GM12878 (cell line): ENCODE measurements around the gene GIMD1. TPM values are rescaled to one million over a fixed set of nuclear protein-coding genes. Genes with fewer than 3 reads are reported as not detected.

Experiments
- ATF7 ChIP-seq: fragments of 450-650 bp; IDR thresholded peaks from 2 replicates; pipeline ENCODE4 v1.6.1; 2016; ENCODE audit warnings: low read depth, mild to moderate bottlenecking
- BCLAF1 ChIP-seq: fragments of 450-650 bp; IDR thresholded peaks from 2 replicates; pipeline ENCODE4 v1.6.1; 2017; ENCODE audit warnings: antibody characterized with exemption, mild to moderate bottlenecking, moderate library complexity
- ETV6 ChIP-seq, 2 experiments: fragments of 450-650 bp in 1 of 2; IDR thresholded peaks in 1 of 2; conservative IDR thresholded peaks in 1 of 2; 2 replicates each; pipeline ENCODE4 v1.6.1; 2014; ENCODE audit warnings: antibody characterized with exemption in 1 of 2, borderline replicate concordance in 1 of 2, low read depth in 1 of 2, mild to moderate bottlenecking in 1 of 2, moderate library complexity in 1 of 2
- FOS ChIP-seq: IDR thresholded peaks from 3 replicates; pipeline ENCODE4 v1.6.1; 2011; ENCODE audit warnings: borderline replicate concordance; ENCODE audit not compliant: insufficient read length; ENCODE audit errors: extremely low read depth
- FOXK2 ChIP-seq: fragments of 450-650 bp; IDR thresholded peaks from 2 replicates; pipeline ENCODE4 v1.6.1; 2017; ENCODE audit warnings: mild to moderate bottlenecking, moderate library complexity
- HCFC1 ChIP-seq: fragments of 150-350 bp; IDR thresholded peaks from 2 replicates; pipeline ENCODE4 v1.6.1; 2014; ENCODE audit warnings: low read length
- HDAC2 ChIP-seq: fragments of 200-600 bp; sonication (generic); IDR thresholded peaks from 2 replicates; pipeline ENCODE4 v1.6.1; 2017
- IKZF2 ChIP-seq, 2 experiments: fragments of 450-650 bp; IDR thresholded peaks; 2 replicates each; pipeline ENCODE4 v1.6.1; 2017; ENCODE audit warnings: mild to moderate bottlenecking in 2 of 2, moderate library complexity in 2 of 2
- IRF4 ChIP-seq: IDR thresholded peaks from 2 replicates; pipeline ENCODE4 v1.6.1; 2011; ENCODE audit warnings: low read depth, low read length
- JUNB ChIP-seq: IDR thresholded peaks from 2 replicates; pipeline ENCODE4 v1.6.1; 2016; ENCODE audit warnings: antibody characterized with exemption, mild to moderate bottlenecking
- MEF2A ChIP-seq: IDR thresholded peaks from 2 replicates; pipeline ENCODE4 v1.6.1; 2011; ENCODE audit warnings: low read depth, mild to moderate bottlenecking, low read length, moderate library complexity; ENCODE audit not compliant: insufficient read depth
- REST ChIP-seq: IDR thresholded peaks from 2 replicates; pipeline ENCODE4 v1.6.1; 2012; ENCODE audit warnings: mild to moderate bottlenecking, low read depth, low read length
- SIN3A ChIP-seq: IDR thresholded peaks from 2 replicates; pipeline ENCODE4 v1.6.1; 2012; ENCODE audit warnings: low read depth, low read length, improper control_type of control experiment
- SMC3 ChIP-seq: IDR thresholded peaks from 2 replicates; pipeline ENCODE4 v1.6.1; 2011; ENCODE audit warnings: low read length, improper control_type of control experiment, borderline replicate concordance
- ZBTB4 ChIP-seq: fragments of 450-650 bp; formaldehyde crosslinking; IDR thresholded peaks from 2 replicates; pipeline ENCODE4 v1.4.0; 2022; ENCODE audit warnings: mild to moderate bottlenecking, moderate library complexity
- polyA plus RNA-seq, 11 experiments: library from polyadenylated mRNA; depleted of rRNA in 4 of 11; unstranded in 6 of 11; stranded (reverse) in 5 of 11; fragments of >200 nt; fragmentation: Nextera tagmentation in 4 of 11; fragmentation: Illumina TruSeq in 1 of 11; extraction: Ambion mirVana in 4 of 11; extraction: Trizol in 1 of 11; gene quantifications; 1 replicate in 1 of 11; 2 replicates in 10 of 11; pipeline versions ENCODE4 v1.2.1 to v1.2.3, GENCODE V29; 2011 to 2016; ENCODE audit warnings: inconsistent platforms in 2 of 11, missing spikeins in 2 of 11, low read depth in 1 of 11
- total RNA-seq, 4 experiments: library from RNA; depleted of rRNA in 3 of 4; stranded (reverse); fragments of >200 nt in 3 of 4; fragmentation: Illumina TruSeq in 1 of 4; extraction: Trizol in 1 of 4; gene quantifications; 2 replicates each; pipeline versions ENCODE4 v1.2.1 to v1.2.3, GENCODE V29; 2013 to 2021
- TF ChIP-seq, protein P1 (sequence below): fragments of 450-650 bp; formaldehyde crosslinking; IDR thresholded peaks from 2 replicates; pipeline ENCODE4 v1.4.0; 2020; ENCODE audit warnings: mild to moderate bottlenecking, moderate library complexity

Gene GIMD1
- total and polyA plus RNA-seq, 10 of the 15 experiments (the other 5 are each of a cell fraction or from before 2014, with no cell fraction given) = 0.14 TPM; not detected in 9

- TF ChIP-seq ZBTB4 = no peak
- no peak for TF ChIP-seq REST
- TF ChIP-seq ETV6 (conservative IDR thresholded peaks at IDR 0.05 in 1 of 2, IDR thresholded peaks at IDR 0.05 in 1 of 2; ENCODE audit: borderline replicate concordance in 1 of 2, low read depth in 1 of 2) = no peak
- TF ChIP-seq ATF7 = peak; percentile 89
- TF ChIP-seq FOXK2 = no peak
- TF ChIP-seq, protein P1, sequence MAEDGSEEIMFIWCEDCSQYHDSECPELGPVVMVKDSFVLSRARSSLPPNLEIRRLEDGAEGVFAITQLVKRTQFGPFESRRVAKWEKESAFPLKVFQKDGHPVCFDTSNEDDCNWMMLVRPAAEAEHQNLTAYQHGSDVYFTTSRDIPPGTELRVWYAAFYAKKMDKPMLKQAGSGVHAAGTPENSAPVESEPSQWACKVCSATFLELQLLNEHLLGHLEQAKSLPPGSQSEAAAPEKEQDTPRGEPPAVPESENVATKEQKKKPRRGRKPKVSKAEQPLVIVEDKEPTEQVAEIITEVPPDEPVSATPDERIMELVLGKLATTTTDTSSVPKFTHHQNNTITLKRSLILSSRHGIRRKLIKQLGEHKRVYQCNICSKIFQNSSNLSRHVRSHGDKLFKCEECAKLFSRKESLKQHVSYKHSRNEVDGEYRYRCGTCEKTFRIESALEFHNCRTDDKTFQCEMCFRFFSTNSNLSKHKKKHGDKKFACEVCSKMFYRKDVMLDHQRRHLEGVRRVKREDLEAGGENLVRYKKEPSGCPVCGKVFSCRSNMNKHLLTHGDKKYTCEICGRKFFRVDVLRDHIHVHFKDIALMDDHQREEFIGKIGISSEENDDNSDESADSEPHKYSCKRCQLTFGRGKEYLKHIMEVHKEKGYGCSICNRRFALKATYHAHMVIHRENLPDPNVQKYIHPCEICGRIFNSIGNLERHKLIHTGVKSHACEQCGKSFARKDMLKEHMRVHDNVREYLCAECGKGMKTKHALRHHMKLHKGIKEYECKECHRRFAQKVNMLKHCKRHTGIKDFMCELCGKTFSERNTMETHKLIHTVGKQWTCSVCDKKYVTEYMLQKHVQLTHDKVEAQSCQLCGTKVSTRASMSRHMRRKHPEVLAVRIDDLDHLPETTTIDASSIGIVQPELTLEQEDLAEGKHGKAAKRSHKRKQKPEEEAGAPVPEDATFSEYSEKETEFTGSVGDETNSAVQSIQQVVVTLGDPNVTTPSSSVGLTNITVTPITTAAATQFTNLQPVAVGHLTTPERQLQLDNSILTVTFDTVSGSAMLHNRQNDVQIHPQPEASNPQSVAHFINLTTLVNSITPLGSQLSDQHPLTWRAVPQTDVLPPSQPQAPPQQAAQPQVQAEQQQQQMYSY (CRISPR knock-in tag) = no peak
- no peak for TF ChIP-seq MEF2A
- TF ChIP-seq SIN3A = peak; percentile 80
- TF ChIP-seq HCFC1 = peak; percentile 78
- TF ChIP-seq IRF4 = 0 out of 2 replicates have a peak, but pooled peaks have one; percentile 37
- TF ChIP-seq BCLAF1 = no peak
- TF ChIP-seq FOS = no peak
- TF ChIP-seq IKZF2 (IDR thresholded peaks at IDR 0.05) = peak in 1 of 2 experiments; percentile 59; a peak in 1 of 4 replicates
- no peak for TF ChIP-seq SMC3
- no peak for TF ChIP-seq JUNB
- no peak for TF ChIP-seq HDAC2
Measured at GRCh38 chr4:106315968-106316772, 52.4 kb downstream of the GIMD1 start, which contains the start of the genes AIMP1 and TBCK (continued).
